CD4-positive, alpha-beta memory T cell (primary cell): ENCODE results near the gene RYR3. TPM values are rescaled to one million over a fixed set of nuclear protein-coding genes. Genes with fewer than 3 reads are reported as not detected.

Experiments used
- CTCF ChIA-PET: fragments of 350-600 bp; sonication (Branson Sonifier 250); formaldehyde crosslinking; loops from one replicate; lab custom pipeline; 2021; ENCODE audit warnings: inconsistent platforms; ENCODE audit not compliant: partially characterized antibody; lab: Charles Lee
- POLR2A ChIA-PET: fragments of 350-600 bp; sonication (Branson Sonifier 250); formaldehyde crosslinking; loops from one replicate; lab custom pipeline; 2021; ENCODE audit not compliant: partially characterized antibody; lab: Charles Lee
- DNase-seq, 5 donors: peaks; one replicate each; pipeline versions ENCODE4 v3.0.0 to v3.0.0-alpha.2; 2020 to 2022; ENCODE audit warnings: mixed read lengths in 1 of 5
- H3K27ac ChIP-seq: one replicate; pipeline ENCODE4 v1.7.0; 2013; ENCODE audit warnings: low read depth, low read length
- H3K27me3 ChIP-seq: 2 replicates; pipeline ENCODE4 v1.7.0; 2013; ENCODE audit warnings: mild to moderate bottlenecking, low read length, moderate library complexity; ENCODE audit not compliant: insufficient read depth
- H3K36me3 ChIP-seq: 2 replicates; pipeline ENCODE4 v1.7.0; 2013; ENCODE audit warnings: mild to moderate bottlenecking, low read length, moderate library complexity; ENCODE audit not compliant: insufficient read depth
- H3K4me1 ChIP-seq: 2 replicates; pipeline ENCODE4 v1.7.0; 2013; ENCODE audit warnings: mild to moderate bottlenecking, low read length, moderate library complexity; ENCODE audit not compliant: insufficient read depth
- H3K4me3 ChIP-seq, 2 donors: one replicate each; pipeline ENCODE4 v1.7.0; 2013; ENCODE audit warnings: low read length in 2 of 2, mild to moderate bottlenecking in 1 of 2
- H3K9me3 ChIP-seq, 2 donors: one replicate each; pipeline ENCODE4 v1.7.0; 2013; ENCODE audit warnings: low read length in 2 of 2, control low read depth in 1 of 2; ENCODE audit not compliant: control insufficient read depth in 1 of 2
- H3K27ac Mint-ChIP-seq, 7 donors: one replicate each; pipeline ENCODE4 v1.8.0; 2020 to 2021; ENCODE audit warnings: mixed read lengths in 7 of 7, mild to moderate bottlenecking in 6 of 7, inconsistent platforms in 3 of 7, moderate library complexity in 3 of 7
- H3K27me3 Mint-ChIP-seq, 2 donors: one replicate each; pipeline ENCODE4 v1.8.0; 2020 to 2021; ENCODE audit warnings: mixed read lengths in 2 of 2
- H3K36me3 Mint-ChIP-seq, 2 donors: one replicate each; pipeline ENCODE4 v1.8.0; 2020 to 2021; ENCODE audit warnings: mixed read lengths in 2 of 2, inconsistent platforms in 1 of 2, mild to moderate bottlenecking in 1 of 2
- H3K4me1 Mint-ChIP-seq, 4 donors: one replicate each; pipeline ENCODE4 v1.8.0; 2020 to 2021; ENCODE audit warnings: mixed read lengths in 4 of 4, mild to moderate bottlenecking in 1 of 4
- H3K4me3 Mint-ChIP-seq, 8 donors: one replicate each; pipeline ENCODE4 v1.8.0; 2020 to 2021; ENCODE audit warnings: mixed read lengths in 8 of 8, mild to moderate bottlenecking in 7 of 8, moderate library complexity in 6 of 8, inconsistent platforms in 3 of 8
- H3K9me3 Mint-ChIP-seq, 8 donors: one replicate each; pipeline ENCODE4 v1.8.0; 2020 to 2021; ENCODE audit warnings: mixed read lengths in 8 of 8, mild to moderate bottlenecking in 5 of 8, inconsistent platforms in 3 of 8, moderate library complexity in 1 of 8
- intact Hi-C: fragments of 100-400 bp; cut with micrococcal nuclease; formaldehyde crosslinking; loops from one replicate; pipeline ENCODE4 v1.15.1; 2023
- polyA plus RNA-seq, 2 donors: library from polyadenylated mRNA; unstranded; fragments of 300-500 nt; fragmentation: Illumina TruSeq; gene quantifications; one replicate each; pipeline ENCODE4 v1.2.3, GENCODE V29; 2021
- total RNA-seq, 2 experiments: library from RNA; stranded (reverse); gene quantifications; one replicate each; pipeline ENCODE4 v1.2.3, GENCODE V29; 2021

RYR3 gene
- total and polyA plus RNA-seq, 4 experiments from 2014 or later: 0.11 TPM; not detected in 3

DNA sequence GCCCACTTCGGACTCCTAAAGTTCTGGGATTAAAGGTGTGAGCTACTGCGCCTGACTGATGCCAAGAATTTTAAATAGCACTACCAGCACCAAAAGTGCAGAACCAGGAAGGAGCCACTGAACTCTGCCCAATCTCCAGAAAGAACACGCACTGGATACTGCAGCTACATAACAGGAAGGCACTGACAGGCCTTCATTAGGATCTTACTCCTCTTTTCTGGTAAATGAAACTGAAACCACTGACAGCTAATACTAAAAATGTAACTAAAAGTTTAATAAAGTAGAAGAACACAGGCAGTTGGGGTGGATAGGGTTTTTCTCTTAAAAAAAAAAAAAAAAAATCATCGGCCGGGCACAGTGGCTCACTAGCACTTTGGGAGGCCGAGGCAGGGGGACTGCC is 583.4 kb downstream of the RYR3 start:
- CTCF ChIA-PET: no interaction called here
- Mint-ChIP-seq H3K4me3 (no peak overlapping the region), H3K9me3 (peaks cover 0 to 4% (median 0%) of the 10 kb centered on the region in 8 donors), H3K27ac (no peak overlapping the region), H3K36me3 (no peaks in the 10 kb centered on the region), H3K27me3 (no peaks in the 10 kb centered on the region), H3K4me1 (no peaks in the 10 kb centered on the region)
- no peaks in the 10 kb centered on the region for H3K4me1 ChIP-seq
- H3K9me3 ChIP-seq: no peaks in the 10 kb centered on the region
- no peak overlapping the region for H3K27ac ChIP-seq
- DNase-seq: no peak
- H3K4me3 ChIP-seq: no peak overlapping the region
- H3K36me3 ChIP-seq: no peaks in the 10 kb centered on the region
- intact Hi-C loops: no loop called here
- no peaks in the 10 kb centered on the region for H3K27me3 ChIP-seq
- POLR2A ChIA-PET: no interaction called here

DNA sequence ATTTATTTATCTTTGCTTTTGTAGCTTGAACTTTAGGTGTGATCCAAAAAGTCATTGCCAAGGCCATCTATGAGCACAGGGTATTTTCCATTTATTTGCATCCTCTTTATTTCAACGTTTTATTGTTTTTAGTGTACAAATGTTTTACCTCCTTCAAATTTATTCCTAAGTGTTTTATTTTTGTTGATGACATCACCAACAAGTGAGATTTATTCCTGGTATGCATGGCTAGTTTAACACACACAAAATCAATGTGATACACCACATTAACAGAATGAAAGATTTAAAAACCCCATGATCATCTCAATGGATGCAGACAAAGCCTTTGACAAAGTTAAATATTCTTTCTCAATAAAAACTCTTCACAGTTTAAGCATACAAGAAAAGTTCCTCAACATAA is 591.3 kb downstream of the RYR3 start:
- H3K27ac Mint-ChIP-seq: no peak overlapping the region
- H3K4me1 Mint-ChIP-seq: peaks cover 0 to 1% (median 0%) of the 10 kb centered on the region in 4 donors
- peaks cover 0 to 3% (median 0%) of the 10 kb centered on the region in 8 donors for H3K9me3 Mint-ChIP-seq
- no peak for DNase-seq
- Histone ChIP-seq H3K36me3 (no peaks in the 10 kb centered on the region), H3K27ac (no peak overlapping the region), H3K4me1 (no peaks in the 10 kb centered on the region), H3K27me3 (no peaks in the 10 kb centered on the region), H3K9me3 (no peaks in the 10 kb centered on the region), H3K4me3 (no peak overlapping the region)
- intact Hi-C loops: no loop called here
- H3K4me3 Mint-ChIP-seq: no peak overlapping the region
- no peaks in the 10 kb centered on the region for H3K27me3 Mint-ChIP-seq
- ChIA-PET CTCF (no interaction called here), POLR2A (no interaction called here)
- peaks cover 0 to 18% of the 10 kb centered on the region in 2 donors for H3K36me3 Mint-ChIP-seq

DNA sequence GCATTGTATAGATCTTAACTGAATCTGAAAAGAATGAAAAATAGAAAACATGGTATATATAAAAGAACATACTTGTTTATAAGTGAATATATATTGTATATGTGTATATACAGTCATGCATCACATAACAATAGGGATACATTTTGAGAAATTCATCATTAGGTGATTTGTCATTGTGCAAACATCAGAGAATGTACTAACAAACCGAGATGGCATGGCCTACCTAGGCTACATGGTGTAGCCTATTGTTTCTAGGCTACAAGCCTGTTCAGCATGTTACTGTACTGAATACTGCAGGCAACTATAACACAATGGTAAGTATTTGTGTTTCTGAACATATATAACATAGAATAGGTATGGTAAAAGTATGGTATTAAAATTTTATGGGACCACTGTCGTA is 592.9 kb downstream of the RYR3 start:
- no peak for DNase-seq
- no peaks in the 10 kb centered on the region for H3K9me3 ChIP-seq
- H3K4me1 ChIP-seq: no peaks in the 10 kb centered on the region
- no peaks in the 10 kb centered on the region for H3K36me3 ChIP-seq
- ChIA-PET CTCF (no interaction called here), POLR2A (no interaction called here)
- H3K27me3 ChIP-seq: no peaks in the 10 kb centered on the region
- H3K4me3 Mint-ChIP-seq: no peak overlapping the region
- H3K4me3 ChIP-seq: no peak overlapping the region
- H3K27me3 Mint-ChIP-seq: no peaks in the 10 kb centered on the region
- H3K9me3 Mint-ChIP-seq: peaks cover 0 to 3% (median 0%) of the 10 kb centered on the region in 8 donors
- no peak overlapping the region for H3K27ac ChIP-seq
- peaks cover 0 to 1% (median 0%) of the 10 kb centered on the region in 4 donors for H3K4me1 Mint-ChIP-seq
- no peak overlapping the region for H3K27ac Mint-ChIP-seq
- peaks cover 0 to 18% of the 10 kb centered on the region in 2 donors for H3K36me3 Mint-ChIP-seq
- intact Hi-C loops: no loop called here

DNA sequence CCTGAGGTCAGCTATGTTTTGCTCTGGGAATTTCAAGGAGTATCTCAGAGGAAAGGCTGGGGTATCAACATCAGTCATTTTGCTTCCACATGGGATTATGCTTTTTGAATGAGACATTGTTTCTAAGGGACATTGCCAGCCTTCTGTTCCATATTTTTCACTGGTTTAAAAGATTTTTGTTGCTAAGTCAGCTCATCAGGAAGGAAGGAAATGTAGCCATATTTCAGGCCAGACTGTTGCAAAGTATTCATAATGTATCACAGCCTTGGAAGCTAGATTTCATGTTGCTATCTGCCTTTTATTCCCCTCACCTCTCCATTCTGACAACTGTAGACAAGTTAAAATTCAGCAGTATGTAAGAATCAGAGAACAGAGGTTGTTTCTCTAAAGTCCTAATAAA is 596.6 kb downstream of the RYR3 start:
- DNase-seq: no peak
- Mint-ChIP-seq H3K4me3 (no peak overlapping the region), H3K27me3 (no peaks in the 10 kb centered on the region), H3K36me3 (peaks cover 0 to 9% of the 10 kb centered on the region in 2 donors), H3K4me1 (peaks cover 0 to 1% (median under 1%) of the 10 kb centered on the region in 4 donors), H3K27ac (no peak overlapping the region), H3K9me3 (no peaks in the 10 kb centered on the region)
- no peak overlapping the region for H3K4me3 ChIP-seq
- intact Hi-C loops: no loop called here
- H3K27ac ChIP-seq: no peak overlapping the region
- CTCF ChIA-PET: no interaction called here
- POLR2A ChIA-PET: no interaction called here
- no peaks in the 10 kb centered on the region for H3K4me1 ChIP-seq
- H3K27me3 ChIP-seq: no peaks in the 10 kb centered on the region
- no peaks in the 10 kb centered on the region for H3K9me3 ChIP-seq
- H3K36me3 ChIP-seq: no peaks in the 10 kb centered on the region

DNA sequence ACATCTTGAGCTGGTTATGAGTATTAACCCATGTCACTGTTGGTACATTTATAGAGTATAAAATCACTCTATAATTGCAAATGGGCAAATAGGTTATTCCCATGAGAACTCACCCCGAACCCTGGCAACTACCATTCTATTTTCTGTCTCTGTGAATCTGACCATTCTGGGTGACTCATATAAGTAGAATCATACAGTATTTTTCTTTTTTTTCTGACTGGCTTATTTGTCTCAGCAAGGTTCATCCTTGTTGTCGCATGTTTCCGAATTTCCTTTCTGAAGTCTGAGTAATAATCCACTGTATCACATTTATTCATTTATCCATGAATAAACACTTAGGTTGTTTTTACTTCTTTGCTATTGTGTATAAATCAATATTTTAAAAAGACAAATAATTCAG is 597.6 kb downstream of the RYR3 start:
- H3K27me3 ChIP-seq: no peaks in the 10 kb centered on the region
- Mint-ChIP-seq H3K4me3 (no peak overlapping the region), H3K27ac (no peak overlapping the region), H3K9me3 (no peaks in the 10 kb centered on the region), H3K36me3 (peaks cover 0 to 1% of the 10 kb centered on the region in 2 donors), H3K27me3 (no peaks in the 10 kb centered on the region), H3K4me1 (peaks cover 0 to 1% (median under 1%) of the 10 kb centered on the region in 4 donors)
- DNase-seq: no peak
- H3K36me3 ChIP-seq: no peaks in the 10 kb centered on the region
- H3K27ac ChIP-seq: no peak overlapping the region
- H3K4me1 ChIP-seq: no peaks in the 10 kb centered on the region
- no peaks in the 10 kb centered on the region for H3K9me3 ChIP-seq
- ChIA-PET POLR2A (no interaction called here), CTCF (no interaction called here)
- intact Hi-C loops: no loop called here
- H3K4me3 ChIP-seq: no peak overlapping the region

DNA sequence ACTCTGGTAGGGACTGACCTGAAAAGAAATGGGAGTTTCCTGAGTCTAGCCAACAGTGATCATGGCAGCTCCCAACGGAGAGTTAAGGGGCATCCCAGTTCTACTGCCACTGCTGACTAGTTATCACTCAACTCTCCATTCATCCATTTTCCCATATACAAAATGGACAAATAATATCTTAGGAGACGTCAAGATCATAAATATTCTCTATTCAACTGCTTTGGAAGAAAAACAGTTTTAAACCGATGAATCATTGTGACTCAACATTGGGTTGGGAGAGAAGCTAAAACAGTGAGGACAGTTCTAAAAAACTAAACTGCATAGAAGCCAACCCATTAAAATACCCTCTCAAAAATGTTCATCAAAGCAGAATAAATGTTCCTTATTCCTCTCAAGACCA is 600.0 kb downstream of the RYR3 start:
- no peaks in the 10 kb centered on the region for H3K9me3 Mint-ChIP-seq
- Histone ChIP-seq H3K36me3 (no peaks in the 10 kb centered on the region), H3K27me3 (no peaks in the 10 kb centered on the region), H3K4me3 (no peak overlapping the region), H3K27ac (no peak overlapping the region), H3K4me1 (no peaks in the 10 kb centered on the region), H3K9me3 (no peaks in the 10 kb centered on the region)
- H3K4me1 Mint-ChIP-seq: peaks cover 0 to 3% (median under 1%) of the 10 kb centered on the region in 4 donors
- DNase-seq: no peak
- no peaks in the 10 kb centered on the region for H3K36me3 Mint-ChIP-seq
- CTCF ChIA-PET: no interaction called here
- H3K27ac Mint-ChIP-seq: no peak overlapping the region
- POLR2A ChIA-PET: no interaction called here
- intact Hi-C loops: no loop called here
- no peak overlapping the region for H3K4me3 Mint-ChIP-seq
- H3K27me3 Mint-ChIP-seq: no peaks in the 10 kb centered on the region

DNA sequence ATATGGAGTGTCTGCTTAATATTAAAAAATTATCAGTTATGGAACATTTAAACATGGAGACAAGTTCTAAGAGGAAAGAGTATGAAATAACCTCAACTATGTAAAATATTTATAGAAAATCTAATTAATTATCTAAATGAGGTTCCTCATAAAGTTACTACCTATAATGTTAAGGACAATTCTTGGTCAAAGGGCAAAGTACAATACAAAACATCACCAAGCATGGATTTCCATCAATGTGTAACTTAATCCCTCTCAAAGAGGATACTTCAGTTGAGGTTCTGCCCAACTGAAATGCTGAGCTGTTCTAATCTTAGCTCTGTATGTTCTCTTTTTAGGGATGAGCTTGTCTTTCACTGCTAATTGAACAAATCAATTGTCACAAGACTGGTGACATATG is 601.6 kb downstream of the RYR3 start:
- Histone ChIP-seq H3K4me3 (no peak overlapping the region), H3K27ac (no peak overlapping the region), H3K27me3 (no peaks in the 10 kb centered on the region), H3K9me3 (no peaks in the 10 kb centered on the region), H3K4me1 (no peaks in the 10 kb centered on the region), H3K36me3 (no peaks in the 10 kb centered on the region)
- Mint-ChIP-seq H3K4me3 (no peak overlapping the region), H3K27ac (no peak overlapping the region), H3K27me3 (no peaks in the 10 kb centered on the region), H3K4me1 (peaks cover 0 to 5% (median under 1%) of the 10 kb centered on the region in 4 donors), H3K36me3 (no peaks in the 10 kb centered on the region), H3K9me3 (no peaks in the 10 kb centered on the region)
- ChIA-PET CTCF (no interaction called here), POLR2A (no interaction called here)
- no peak for DNase-seq
- intact Hi-C loops: no loop called here

DNA sequence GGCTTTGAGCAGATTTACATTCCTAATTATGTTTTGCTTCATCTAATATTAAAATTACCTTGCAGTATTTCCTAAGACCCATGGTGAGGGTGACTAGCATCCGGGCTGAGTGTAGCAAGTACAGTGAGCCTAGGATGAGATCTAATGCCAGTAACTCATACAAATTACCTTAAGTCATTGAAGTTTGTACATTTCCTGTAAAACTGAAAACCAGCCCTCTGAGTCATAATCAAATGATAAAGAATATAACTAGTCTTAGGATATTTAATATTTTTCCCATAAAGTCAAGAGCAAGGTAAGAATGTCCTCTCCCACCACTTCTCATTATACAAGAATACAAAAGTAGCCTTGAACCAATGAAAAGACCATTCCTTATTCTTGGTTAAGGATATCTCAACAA is 602.7 kb downstream of the RYR3 start:
- intact Hi-C loops: no loop called here
- H3K27me3 Mint-ChIP-seq: no peaks in the 10 kb centered on the region
- Histone ChIP-seq H3K4me3 (no peak overlapping the region), H3K27ac (no peak overlapping the region), H3K36me3 (no peaks in the 10 kb centered on the region), H3K9me3 (no peaks in the 10 kb centered on the region), H3K27me3 (no peaks in the 10 kb centered on the region), H3K4me1 (no peaks in the 10 kb centered on the region)
- H3K36me3 Mint-ChIP-seq: no peaks in the 10 kb centered on the region
- ChIA-PET POLR2A (no interaction called here), CTCF (no interaction called here)
- H3K27ac Mint-ChIP-seq: no peak overlapping the region
- no peak for DNase-seq
- no peaks in the 10 kb centered on the region for H3K9me3 Mint-ChIP-seq
- H3K4me1 Mint-ChIP-seq: peaks cover 0 to 5% (median under 1%) of the 10 kb centered on the region in 4 donors
- no peak overlapping the region for H3K4me3 Mint-ChIP-seq
